Retinal pigment epithelial cell (primary cell): ENCODE measurements around the gene NRL.

ENCODE experiments used
- DNase-seq: peaks from one replicate; pipeline ENCODE4 v3.0.0-alpha.2; 2010; ENCODE audit warnings: low read depth
- H3K4me3 ChIP-seq: 2 replicates; pipeline ENCODE4 v1.5.1; 2011; ENCODE audit warnings: mild to moderate bottlenecking, low read length, control low read depth, moderate library complexity
- CTCF ChIP-seq: conservative IDR thresholded peaks from 2 replicates; pipeline ENCODE4 v1.5.1; 2011; ENCODE audit warnings: low read depth, low read length, control low read depth, inconsistent platforms

The NRL gene

GRCh38 chr14:24143511-24143910 is 28.8 kb upstream of the NRL start:
- TF ChIP-seq CTCF = no peak
- H3K4me3 ChIP-seq = no peak overlapping the region
- DNase-seq = no peak

- peak within 1 kb of the TSS; percentile 96 for H3K4me3 ChIP-seq
- DNase-seq = peak; percentile 98
- TF ChIP-seq CTCF = peak; percentile 19
Measured at GRCh38 chr14:24141097-24141880, 26.5 kb upstream of the NRL start, which contains the start of gene EMC9. EMC9 (minus strand) TSS chr14:24141591; CDS start chr14:24141304, 287 bp downstream.

GRCh38 chr14:24139272-24139934 is 24.7 kb upstream of the NRL start:
- DNase-seq = no peak
- H3K4me3 ChIP-seq = peak overlapping the region; percentile 96
- no peak for TF ChIP-seq CTCF

GRCh38 chr14:24138396-24139271 is 23.9 kb upstream of the NRL start:
- no peak overlapping the region for H3K4me3 ChIP-seq
- no peak for DNase-seq
- TF ChIP-seq CTCF = no peak

GRCh38 chr14:24137529-24138395 is 23.0 kb upstream of the NRL start:
- no peak for TF ChIP-seq CTCF
- H3K4me3 ChIP-seq = no peak overlapping the region
- no peak for DNase-seq
